22Rv1 (cell line): ENCODE measurements around the gene CAMK2B.
"Not testable (repeated sequence)": the region's sequence is repeated elsewhere in the genome, so short reads cannot be mapped to it uniquely, and the experiment has no call there.

ENCODE experiments used
- H3K27ac ChIP-seq: fragments of 450-650 bp; 2 replicates; pipeline ENCODE4 v1.5.1; 2017
- CTCF ChIP-seq: fragments of 450-650 bp; IDR thresholded peaks from 2 replicates; pipeline ENCODE4 v1.5.1; 2017; ENCODE audit warnings: mild to moderate bottlenecking
- ZFX ChIP-seq: fragments of 450-650 bp; IDR thresholded peaks from 2 replicates; pipeline ENCODE4 v1.6.1; 2017; ENCODE audit warnings: antibody characterized with exemption, borderline replicate concordance

The CAMK2B gene

GRCh38 chr7:44201813-44202212 is 123.6 kb downstream of the CAMK2B start:
- H3K27ac ChIP-seq, result peak overlapping the region; percentile 61; the same call in 1 of the 2 replicates
- TF ChIP-seq ZFX, result no peak
- TF ChIP-seq CTCF, result no peak

GRCh38 chr7:44200699-44201461 is 124.5 kb downstream of the CAMK2B start, which contains the start of gene YKT6:
TSS of gene YKT6 (plus strand) at chr7:44200978. CDS start at chr7:44201136, 158 bp downstream.
- TF ChIP-seq CTCF (peak; percentile 74), ZFX (no peak)
- H3K27ac ChIP-seq, result peak within 1 kb of the TSS; percentile 61

- H3K27ac ChIP-seq, result not testable (repeated sequence)
Measured at GRCh38 chr7:44200163-44200562, 125.2 kb downstream of the CAMK2B start.

- no peak for TF ChIP-seq ZFX
- no peak for TF ChIP-seq CTCF
- H3K27ac ChIP-seq, result no peak overlapping the region
Measured at GRCh38 chr7:44197474-44197873, 127.9 kb downstream of the CAMK2B start.

GRCh38 chr7:44196450-44196872 is 128.9 kb downstream of the CAMK2B start:
- H3K27ac ChIP-seq, result no peak overlapping the region
- no peak for TF ChIP-seq ZFX
- peak; percentile 73 for TF ChIP-seq CTCF

GRCh38 chr7:44195889-44196288 is 129.5 kb downstream of the CAMK2B start:
- TF ChIP-seq ZFX (no peak), CTCF (no peak)
- H3K27ac ChIP-seq, result no peak overlapping the region

- H3K27ac ChIP-seq, result no peak overlapping the region
- TF ChIP-seq CTCF (no peak), ZFX (no peak)
Measured at GRCh38 chr7:44194562-44195145, 130.7 kb downstream of the CAMK2B start.
